GM12878 (cell line): Measurements from ENCODE around the gene TCEAL4. TPM values are rescaled to one million over a fixed set of nuclear protein-coding genes. Genes with fewer than 3 reads are reported as not detected.
A peak's percentile ranks its signal among the peaks of the same experiment; 100 is the strongest.

Experiments
- ATAC-seq: fragments of 200-7000 bp; cut with Tn5 transposase; 3 replicates; pipeline ENCODE4 v1.9.1; 2020; ENCODE audit warnings: mild to moderate bottlenecking, moderate library complexity
- BruUV-seq: library from RNA; stranded (reverse); fragments of 400-500 nt; replicated peaks from 2 replicates; lab custom pipeline; 2021; lab: Mats Ljungman, UMichigan
- CTCF ChIA-PET: fragments of 300-600 bp; sonication (Branson Sonifier 250); formaldehyde crosslinking; extraction: SDS; loops from one replicate; lab custom pipeline; 2021; ENCODE audit warnings: inconsistent platforms; lab: Yijun Ruan, JAX
- POLR2A ChIA-PET: fragments of 350-600 bp; formaldehyde crosslinking; extraction: SDS; loops from one replicate; lab custom pipeline; 2021; ENCODE audit warnings: inconsistent platforms; lab: Charles Lee
- RAD21 ChIA-PET: fragments of 300-600 bp; sonication (Branson Sonifier 250); formaldehyde crosslinking; loops from one replicate; lab custom pipeline; 2023; ENCODE audit warnings: antibody characterized with exemption; ENCODE audit not compliant: unreplicated experiment; lab: Charles Lee
- SMC1A ChIA-PET: fragments of 300-600 bp; sonication (Branson Sonifier 250); formaldehyde crosslinking; loops from one replicate; lab custom pipeline; 2023; ENCODE audit not compliant: unreplicated experiment, uncharacterized antibody; lab: Charles Lee
- DNase-seq: peaks from one replicate; pipeline ENCODE4 v3.0.0-alpha.2; 2011; ENCODE audit warnings: low read depth, low spot score
- FAIRE-seq: peaks from 3 replicates; lab custom pipeline; 2011; peaks lifted over from hg19 to GRCh38; lab: Jason Lieb, UNC
- H2AFZ ChIP-seq: 2 replicates; pipeline ENCODE4 v1.6.0; 2011; ENCODE audit warnings: low read depth, low read length, control low read depth; ENCODE audit not compliant: control insufficient read depth
- H3K27ac ChIP-seq: 2 replicates; pipeline ENCODE4 v1.5.1; 2011; ENCODE audit warnings: control low read depth; ENCODE audit not compliant: control insufficient read depth, insufficient read depth
- H3K27me3 ChIP-seq, 2 experiments: replicated peaks in 1 of 2; 2 replicates each; pipeline versions ENCODE4 v1.6.0 to v1.6.1; 2011; ENCODE audit warnings: low read length in 1 of 2; ENCODE audit not compliant: control insufficient read depth in 2 of 2, insufficient read depth in 2 of 2
- H3K36me3 ChIP-seq, 2 experiments: 2 replicates each; pipeline ENCODE4 v1.5.1; 2011; ENCODE audit warnings: low read length in 1 of 2; ENCODE audit not compliant: control insufficient read depth in 2 of 2, insufficient read depth in 2 of 2
- H3K4me1 ChIP-seq: 2 replicates; pipeline ENCODE4 v1.6.1; 2011; ENCODE audit warnings: mild to moderate bottlenecking, low read length, moderate library complexity, mixed read lengths; ENCODE audit not compliant: control insufficient read depth, insufficient read depth
- H3K4me2 ChIP-seq: 2 replicates; pipeline ENCODE4 v1.6.0; 2011; ENCODE audit warnings: control low read depth; ENCODE audit not compliant: control insufficient read depth, insufficient read depth
- H3K4me3 ChIP-seq: fragments of 200-600 bp; sonication (generic); 2 replicates; pipeline ENCODE4 v1.5.1; 2016
- H3K79me2 ChIP-seq: 2 replicates; pipeline ENCODE4 v1.6.0; 2011; ENCODE audit warnings: low read length; ENCODE audit not compliant: control insufficient read depth, insufficient read depth
- H3K9ac ChIP-seq: 2 replicates; pipeline ENCODE4 v1.8.0; 2011; ENCODE audit warnings: low read length, control low read depth, mixed read lengths; ENCODE audit not compliant: control insufficient read depth, insufficient read depth
- H3K9me3 ChIP-seq: replicated peaks from 3 replicates; pipeline ENCODE4 v1.5.1; 2011; ENCODE audit warnings: mild to moderate bottlenecking, low read length; ENCODE audit not compliant: control insufficient read depth, insufficient read depth
- H4K20me1 ChIP-seq: 2 replicates; pipeline ENCODE4 v1.6.0; 2011; ENCODE audit not compliant: control insufficient read depth, insufficient read depth
- ATF7 ChIP-seq: fragments of 450-650 bp; IDR thresholded peaks from 2 replicates; pipeline ENCODE4 v1.6.1; 2016; ENCODE audit warnings: low read depth, mild to moderate bottlenecking
- BACH1 ChIP-seq: fragments of 450-650 bp; IDR thresholded peaks from 2 replicates; pipeline ENCODE4 v1.6.1; 2017; ENCODE audit warnings: mild to moderate bottlenecking, borderline replicate concordance
- CBX5 ChIP-seq: sonication (generic); IDR thresholded peaks from 2 replicates; pipeline ENCODE4 v1.6.1; 2016; ENCODE audit warnings: low read depth, moderate library complexity, mild to moderate bottlenecking, inconsistent platforms
- CTCF ChIP-seq, 3 experiments: IDR thresholded peaks in 2 of 3; conservative IDR thresholded peaks in 1 of 3; 2 replicates each; pipeline ENCODE4 v1.5.1; 2011; ENCODE audit warnings: low read depth in 3 of 3, low read length in 3 of 3, mild to moderate bottlenecking in 3 of 3, control low read depth in 2 of 3, moderate library complexity in 2 of 3, inconsistent platforms in 1 of 3, mixed read lengths in 1 of 3; ENCODE audit not compliant: control insufficient read depth in 2 of 3, insufficient read depth in 1 of 3; ENCODE audit errors: extremely low read depth in 1 of 3
- ETV6 ChIP-seq, 2 experiments: fragments of 450-650 bp in 1 of 2; IDR thresholded peaks in 1 of 2; conservative IDR thresholded peaks in 1 of 2; 2 replicates each; pipeline ENCODE4 v1.6.1; 2014; ENCODE audit warnings: antibody characterized with exemption in 1 of 2, borderline replicate concordance in 1 of 2, low read depth in 1 of 2, mild to moderate bottlenecking in 1 of 2, moderate library complexity in 1 of 2
- FOS ChIP-seq: IDR thresholded peaks from 3 replicates; pipeline ENCODE4 v1.6.1; 2011; ENCODE audit warnings: borderline replicate concordance; ENCODE audit not compliant: insufficient read length; ENCODE audit errors: extremely low read depth
- MTA3 ChIP-seq: IDR thresholded peaks from 2 replicates; pipeline ENCODE4 v1.6.1; 2012; ENCODE audit warnings: low read length, inconsistent platforms, borderline replicate concordance
- NBN ChIP-seq: fragments of 450-650 bp; IDR thresholded peaks from 2 replicates; pipeline ENCODE4 v1.6.1; 2016
- PKNOX1 ChIP-seq: fragments of 450-650 bp; IDR thresholded peaks from 2 replicates; pipeline ENCODE4 v1.6.1; 2016; ENCODE audit warnings: mild to moderate bottlenecking
- RAD51 ChIP-seq: fragments of 450-650 bp; IDR thresholded peaks from 2 replicates; pipeline ENCODE4 v1.6.1; 2016; ENCODE audit warnings: moderate library complexity, mild to moderate bottlenecking, inconsistent platforms
- STAT3 ChIP-seq: IDR thresholded peaks from 2 replicates; pipeline ENCODE4 v1.6.1; 2011; ENCODE audit warnings: low read depth, low read length, improper control_type of control experiment
- TCF3 ChIP-seq: IDR thresholded peaks from 2 replicates; pipeline ENCODE4 v1.6.1; 2012; ENCODE audit warnings: low read depth, mild to moderate bottlenecking, low read length, borderline replicate concordance; ENCODE audit not compliant: insufficient read depth
- USF2 ChIP-seq: IDR thresholded peaks from 2 replicates; pipeline ENCODE4 v1.6.1; 2011; ENCODE audit warnings: low read depth, low read length, improper control_type of control experiment, borderline replicate concordance
- ZZZ3 ChIP-seq: IDR thresholded peaks from 2 replicates; pipeline ENCODE4 v1.6.1; 2011; ENCODE audit warnings: low read depth; ENCODE audit not compliant: control insufficient read depth, insufficient read length
- WGBS: methylation state at CpG from one replicate; pipeline ENCODE4 v1.1.6; 2016; ENCODE audit warnings: low lambda C conversion rate; ENCODE audit not compliant: insufficient replicate concordance, insufficient coverage; ENCODE audit errors: missing lambda C conversion rate; 5-methylcytosine and 5-hydroxymethylcytosine counted together
- in situ Hi-C: fragments of 300-500 bp; cut with MboI; formaldehyde crosslinking; loops from 9 replicates; pipeline ENCODE4 v1.14.3; 2018; ENCODE audit warnings: mixed read lengths
- intact Hi-C: fragments of 100-400 bp; cut with micrococcal nuclease; formaldehyde crosslinking; loops from one replicate; pipeline ENCODE4 v1.14.2; 2022; ENCODE audit not compliant: unreplicated experiment
- polyA plus RNA-seq, 11 experiments: library from polyadenylated mRNA; depleted of rRNA in 4 of 11; unstranded in 6 of 11; stranded (reverse) in 5 of 11; fragments of >200 nt; fragmentation: Nextera tagmentation in 4 of 11; fragmentation: Illumina TruSeq in 1 of 11; extraction: Ambion mirVana in 4 of 11; extraction: Trizol in 1 of 11; gene quantifications; 1 replicate in 1 of 11; 2 replicates in 10 of 11; pipeline versions ENCODE4 v1.2.1 to v1.2.3, GENCODE V29; 2011 to 2016; ENCODE audit warnings: inconsistent platforms in 2 of 11, missing spikeins in 2 of 11, low read depth in 1 of 11
- total RNA-seq, 4 experiments: library from RNA; depleted of rRNA in 3 of 4; stranded (reverse); fragments of >200 nt in 3 of 4; fragmentation: Illumina TruSeq in 1 of 4; extraction: Trizol in 1 of 4; gene quantifications; 2 replicates each; pipeline versions ENCODE4 v1.2.1 to v1.2.3, GENCODE V29; 2013 to 2021
- TF ChIP-seq, protein P1 (sequence below): IDR thresholded peaks from 2 replicates; pipeline ENCODE4 v1.6.1; 2011; ENCODE audit warnings: borderline replicate concordance, low read depth, mild to moderate bottlenecking, moderate library complexity, mixed read lengths, low read length; ENCODE audit not compliant: insufficient read depth; ENCODE audit errors: extremely low read length

Gene TCEAL4
- total and polyA plus RNA-seq, 10 of the 15 experiments (the other 5 are each of a cell fraction or from before 2014, with no cell fraction given) = 9.6 to 63.8 (median 32.1) TPM

- TF ChIP-seq USF2 = no peak
- no peak for TF ChIP-seq ZZZ3
These were observed 41.5 kb downstream of the TCEAL4 start (continued) for GRCh38 chrX:103626855-103627254.

DNA sequence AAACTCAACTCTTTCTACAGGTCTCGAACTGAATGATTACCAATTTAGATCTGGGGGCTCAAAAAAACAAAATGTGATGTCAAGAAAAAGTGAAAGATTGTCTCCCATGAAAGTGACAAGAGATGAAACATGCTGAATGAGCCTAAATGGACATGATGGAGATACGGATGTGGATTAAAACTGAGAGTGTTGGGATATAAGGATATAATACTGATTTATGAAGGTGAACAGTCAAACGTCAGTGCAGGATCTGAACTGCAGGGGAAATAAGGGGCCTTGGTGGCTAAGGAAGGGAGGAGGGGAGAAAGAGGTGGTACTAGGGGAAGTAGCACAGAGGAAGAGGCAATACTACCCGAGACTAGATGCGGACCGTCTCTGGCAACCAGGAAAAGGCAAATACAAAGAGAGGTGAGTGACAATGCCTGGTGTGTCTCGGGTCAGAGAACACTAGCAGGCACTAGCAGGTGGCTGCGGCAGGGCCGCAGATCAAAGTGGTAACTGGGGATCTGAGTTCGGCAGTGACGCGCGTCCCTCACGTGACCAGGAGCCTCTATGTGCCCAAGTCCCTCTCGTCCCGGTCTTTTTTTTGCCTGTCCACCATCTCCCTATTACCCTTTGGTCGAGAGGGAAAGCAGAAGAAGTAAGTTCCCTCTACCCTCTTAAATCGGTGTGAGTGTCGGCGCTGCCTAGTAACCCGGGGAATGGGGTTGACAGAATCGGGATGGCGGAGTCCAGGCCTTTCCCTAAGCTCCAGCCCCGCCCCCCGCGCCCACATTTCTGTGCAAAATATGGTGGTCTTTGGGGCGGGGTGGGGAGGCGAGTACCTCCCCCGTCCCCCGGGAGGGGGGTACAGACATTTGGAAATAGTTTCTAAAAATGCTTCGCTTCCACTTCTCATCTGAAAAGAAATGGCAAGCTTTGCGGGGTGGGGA is 43.3 kb downstream of the TCEAL4 start, which contains the start of gene TCEAL1:
TSS of gene TCEAL1 (plus strand) at position 590 of the 932 bp plus-strand sequence. CDS start 942 bp downstream, outside the sequence.
- H3K36me3 ChIP-seq = no peaks in the 10 kb centered on the region
- H2AFZ ChIP-seq = peak within 1 kb of the TSS; percentile 86
- H3K27me3 ChIP-seq = no peaks in the 10 kb centered on the region
- SMC1A ChIA-PET = no interaction called here
- no peaks in the 10 kb centered on the region for H3K9me3 ChIP-seq
- ATAC-seq (peak; percentile 81), FAIRE-seq (no peak), DNase-seq (no peak)
- WGBS = 30% methylated on average over 22 of the region's 32 CpGs
- RAD21 ChIA-PET = interaction anchor here (0.7 kb wide), 1 partner anchor 189 kb away, joined by 3 read pairs; no protein-coding TSS in a partner anchor
- peak within 1 kb of the TSS; percentile 16 for H3K27ac ChIP-seq
- no peaks in the 10 kb centered on the region for H3K79me2 ChIP-seq
- in situ Hi-C loops = no loop called here
- CTCF ChIA-PET = interaction anchor here (1.1 to 1.7 kb wide), 3 partner anchors 10 to 290 kb away, joined by 3 to 5 read pairs (median 5); no protein-coding TSS in a partner anchor
- H4K20me1 ChIP-seq = no peaks in the 10 kb centered on the region
- peak within 1 kb of the TSS; percentile 60 for H3K4me3 ChIP-seq
- H3K9ac ChIP-seq = peak within 1 kb of the TSS; percentile 59
- peak within 1 kb of the TSS; percentile 52 for H3K4me2 ChIP-seq
- POLR2A ChIA-PET = interaction anchor here (0.6 kb wide), 2 partner anchors 57 to 1492 kb away, joined by 3 read pairs; no protein-coding TSS in a partner anchor
- TSS peak; percentile 85 for BruUV-seq
- intact Hi-C loops = loop anchor here (1.0 kb wide), 1 partner anchor 59 kb away; no protein-coding TSS in a partner anchor
- no peaks in the 10 kb centered on the region for H3K4me1 ChIP-seq
- TF ChIP-seq, protein P1, sequence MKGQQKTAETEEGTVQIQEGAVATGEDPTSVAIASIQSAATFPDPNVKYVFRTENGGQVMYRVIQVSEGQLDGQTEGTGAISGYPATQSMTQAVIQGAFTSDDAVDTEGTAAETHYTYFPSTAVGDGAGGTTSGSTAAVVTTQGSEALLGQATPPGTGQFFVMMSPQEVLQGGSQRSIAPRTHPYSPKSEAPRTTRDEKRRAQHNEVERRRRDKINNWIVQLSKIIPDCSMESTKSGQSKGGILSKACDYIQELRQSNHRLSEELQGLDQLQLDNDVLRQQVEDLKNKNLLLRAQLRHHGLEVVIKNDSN = peak; percentile 92
- TF ChIP-seq MTA3 (no peak; the same call in 1 of the 2 replicates), CTCF (IDR thresholded peaks at IDR 0.05 in 2 of 3, conservative IDR thresholded peaks at IDR 0.05 in 1 of 3; ENCODE audit: control insufficient read depth in 2 of 3, extremely low read depth in 1 of 3, insufficient read depth in 1 of 3, low read depth in 3 of 3, low read length in 3 of 3) (no peak), STAT3 (no peak), ATF7 (0 out of 2 replicates have a peak, but pooled peaks have one; percentile 24), NBN (0 out of 2 replicates have a peak, but pooled peaks have one; percentile 21), ETV6 (conservative IDR thresholded peaks at IDR 0.05 in 1 of 2, IDR thresholded peaks at IDR 0.05 in 1 of 2; ENCODE audit: borderline replicate concordance in 1 of 2, low read depth in 1 of 2) (no peak), RAD51 (peak; percentile 94), PKNOX1 (peak; percentile 63; the same call in 1 of the 2 replicates), TCF3 (0 out of 2 replicates have a peak, but pooled peaks have one; percentile 29), CBX5 (no peak), FOS (no peak), BACH1 (no peak)
